Germinal center (tissue), 1 donor: ENCODE data around the gene FNIP2.
"Not testable (repeated sequence)": the region's sequence is repeated elsewhere in the genome, so short reads cannot be mapped to it uniquely, and the experiment has no call there.

Experiments used
- DNase-seq: peaks from one replicate; pipeline ENCODE4 v3.0.0; 2012; ENCODE audit warnings: mixed read lengths, low spot score

Gene FNIP2

GRCh38 chr4:158814636-158815330 is 46.0 kb downstream of the FNIP2 start:
- no peak for DNase-seq

GRCh38 chr4:158816955-158817354 is 48.1 kb downstream of the FNIP2 start:
- DNase-seq = no peak

GRCh38 chr4:158817562-158818296 is 48.9 kb downstream of the FNIP2 start:
- DNase-seq = no peak

GRCh38 chr4:158818560-158819140 is 49.8 kb downstream of the FNIP2 start:
- no peak for DNase-seq

GRCh38 chr4:158819942-158820786 is 51.3 kb downstream of the FNIP2 start:
- no peak for DNase-seq

- no peak for DNase-seq
These were observed 52.6 kb downstream of the FNIP2 start for GRCh38 chr4:158821228-158821971.

DNA sequence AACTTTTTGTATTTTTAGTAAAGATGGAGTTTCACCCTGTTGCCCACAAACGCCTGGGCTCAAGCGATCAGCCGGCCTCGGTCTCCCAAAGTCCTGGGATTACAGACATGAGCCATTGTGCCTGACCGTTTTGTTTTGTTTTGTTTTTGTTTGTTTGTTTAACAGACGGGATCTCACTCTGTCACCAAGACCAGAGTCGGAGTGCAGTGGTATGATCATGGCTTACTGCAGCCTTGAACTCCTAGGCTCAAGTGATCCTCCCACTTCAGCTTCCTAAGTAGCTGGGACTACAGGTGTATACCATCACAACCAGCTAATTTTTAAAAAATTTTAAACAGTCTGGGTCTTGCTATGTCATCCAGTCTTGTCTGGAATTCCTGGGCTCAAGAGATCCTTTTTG is 53.5 kb downstream of the FNIP2 start:
- no peak for DNase-seq

- no peak for DNase-seq
These were observed 54.6 kb downstream of the FNIP2 start for GRCh38 chr4:158823461-158823873.

GRCh38 chr4:158824425-158825274 is 55.8 kb downstream of the FNIP2 start:
- DNase-seq = no peak

GRCh38 chr4:158825433-158826036 is 56.7 kb downstream of the FNIP2 start:
- no peak for DNase-seq

DNA sequence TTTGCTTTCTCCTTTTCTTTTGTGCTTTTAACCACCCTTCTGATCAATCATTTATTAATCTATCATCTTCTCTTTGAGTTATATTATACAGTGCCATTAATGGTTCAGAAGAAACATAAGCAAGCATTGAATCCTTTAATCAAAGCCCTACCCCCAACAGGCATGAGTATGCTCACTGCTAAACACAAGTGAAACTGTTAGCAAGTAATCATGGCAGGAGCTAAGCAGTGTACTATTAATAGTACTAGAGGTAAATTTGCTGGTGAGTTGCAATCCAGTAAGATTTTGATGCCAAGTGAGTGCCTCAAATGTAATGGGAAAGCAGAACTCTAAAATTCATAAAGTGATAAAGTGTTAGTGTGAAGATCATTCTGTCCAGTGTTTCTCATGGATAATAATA is 57.2 kb downstream of the FNIP2 start:
- DNase-seq = no peak

DNA sequence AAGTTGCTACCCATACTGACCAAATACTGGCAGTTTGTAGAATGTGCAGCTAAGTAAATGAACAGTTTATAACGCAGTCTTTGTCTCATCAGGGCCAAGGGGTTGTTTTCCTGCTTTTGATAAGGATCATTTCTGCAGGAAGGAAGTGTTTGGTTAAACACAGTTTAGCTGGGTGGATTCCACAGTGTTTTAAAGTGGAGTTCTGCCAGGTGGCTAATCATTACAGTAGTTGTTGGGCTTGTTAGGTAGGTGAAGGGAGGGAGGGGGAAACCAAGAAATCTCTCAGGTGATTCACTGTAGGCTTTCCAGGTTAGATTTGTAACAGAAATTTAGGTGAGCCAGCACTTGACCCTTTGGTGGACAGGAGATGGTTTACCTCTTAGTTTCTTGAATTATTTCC is 58.1 kb downstream of the FNIP2 start:
- no peak for DNase-seq

- no peak for DNase-seq
These were observed 58.7 kb downstream of the FNIP2 start for GRCh38 chr4:158827543-158827981.

DNA sequence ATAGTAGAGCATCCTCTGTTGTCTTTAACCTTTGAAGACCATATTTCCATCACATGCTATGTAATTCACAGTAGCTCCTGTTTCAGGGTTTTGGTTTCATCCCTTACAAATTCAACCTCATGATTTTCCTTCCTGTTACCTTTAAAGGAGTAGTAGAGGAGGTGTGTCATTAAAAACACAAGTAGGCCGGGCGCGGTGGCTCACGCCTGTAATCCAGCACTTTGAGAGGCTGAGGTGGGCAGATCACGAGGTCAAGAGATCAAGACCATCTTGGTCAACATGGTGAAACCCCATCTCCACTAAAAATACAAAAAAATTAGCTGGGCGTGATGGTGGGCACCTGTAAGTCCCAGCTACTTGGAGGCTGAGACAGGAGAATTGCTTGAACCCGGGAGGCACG is 59.3 kb downstream of the FNIP2 start:
- not testable (repeated sequence) for DNase-seq

- no peak for DNase-seq
These were observed 60.4 kb downstream of the FNIP2 start for GRCh38 chr4:158829254-158829653.

DNA sequence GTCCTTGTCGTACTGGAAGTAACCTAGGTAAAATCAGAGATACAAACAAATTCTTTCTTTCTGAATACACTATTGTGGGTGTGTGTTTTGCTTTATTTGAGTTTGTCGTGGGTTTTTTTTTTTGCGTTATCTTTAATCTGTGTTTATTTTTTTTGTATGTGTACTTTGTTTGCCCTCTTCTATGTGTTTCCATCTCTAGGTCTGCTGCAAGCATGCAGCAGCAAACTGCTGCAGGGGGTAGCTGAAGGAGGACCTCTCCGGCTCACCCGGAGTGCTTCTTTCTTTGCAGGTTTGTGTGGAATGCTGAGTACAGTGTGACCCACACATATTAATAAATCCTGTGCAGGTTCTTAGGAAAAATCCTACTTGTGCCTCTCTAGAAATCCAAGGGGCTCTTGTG is 64.8 kb downstream of the FNIP2 start:
- no peak for DNase-seq

DNA sequence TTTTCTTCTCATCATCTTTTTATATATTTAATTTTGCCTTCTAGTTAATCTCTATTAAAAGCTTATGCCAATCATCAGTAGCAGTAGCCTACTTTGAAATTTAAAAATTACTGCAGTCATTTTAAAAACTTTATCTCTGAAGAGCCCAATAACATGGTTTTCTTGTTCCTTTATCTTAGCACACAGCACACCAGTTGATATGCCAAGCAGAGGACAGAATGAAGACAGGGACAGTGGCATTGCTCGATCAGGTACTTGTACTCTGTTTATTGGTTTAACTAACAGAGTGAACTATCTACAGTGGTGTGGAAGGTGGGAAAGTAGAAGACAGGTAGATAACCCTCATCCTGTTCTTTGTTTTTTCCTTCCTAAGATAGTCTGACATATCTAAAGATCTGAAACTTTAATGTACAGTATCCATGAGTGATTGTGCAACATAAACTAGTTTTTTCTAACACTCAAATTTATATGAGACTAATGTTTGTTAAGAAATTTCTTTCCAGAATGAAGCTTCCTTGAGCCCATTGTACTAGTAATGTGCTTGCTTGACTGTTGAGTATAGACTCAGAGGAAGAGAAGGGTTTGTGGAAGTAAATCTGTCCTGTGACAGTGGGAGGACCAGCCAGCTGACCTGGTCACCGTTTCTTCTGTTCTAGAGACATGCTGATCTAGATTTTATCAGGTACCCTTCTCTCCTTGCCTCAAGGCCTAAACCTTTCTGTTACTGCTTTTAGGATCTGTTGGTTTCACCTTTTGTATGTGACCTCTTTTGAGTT is 66.6 kb downstream of the FNIP2 start:
- DNase-seq = no peak

DNA sequence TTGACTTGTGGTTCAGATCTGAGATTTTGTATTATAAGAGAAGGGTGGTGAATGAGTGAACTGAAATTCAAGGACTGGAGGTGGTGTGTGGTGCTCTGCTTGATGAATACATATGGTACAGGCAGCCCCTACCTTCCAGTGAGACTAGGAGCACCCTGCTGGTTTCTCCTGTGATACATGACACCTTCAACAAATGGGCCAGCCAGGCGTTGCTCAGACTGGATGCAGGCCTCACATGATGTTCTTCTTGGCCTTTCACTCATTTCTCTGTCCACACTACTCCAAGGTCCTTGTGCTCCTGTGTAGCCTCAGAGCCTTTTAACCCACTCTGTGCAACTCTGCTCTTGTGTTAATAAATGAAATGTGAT is 67.2 kb downstream of the FNIP2 start:
- DNase-seq = no peak

- DNase-seq = no peak
These were observed 68.1 kb downstream of the FNIP2 start for GRCh38 chr4:158836828-158837449.
